CD4-positive, alpha-beta T cell treated with Interferon gamma for 1 hour (primary cell): ENCODE data around the gene CELF5.
"Not testable (repeated sequence)": the region's sequence is repeated elsewhere in the genome, so short reads cannot be mapped to it uniquely, and the experiment has no call there.

Experiments used
- DNase-seq: peaks from one replicate; pipeline ENCODE4 v3.0.0-alpha.2; 2020

Gene CELF5

GRCh38 chr19:3208317-3209207, 15.9 kb upstream of the CELF5 start:
- DNase-seq: no peak

DNA sequence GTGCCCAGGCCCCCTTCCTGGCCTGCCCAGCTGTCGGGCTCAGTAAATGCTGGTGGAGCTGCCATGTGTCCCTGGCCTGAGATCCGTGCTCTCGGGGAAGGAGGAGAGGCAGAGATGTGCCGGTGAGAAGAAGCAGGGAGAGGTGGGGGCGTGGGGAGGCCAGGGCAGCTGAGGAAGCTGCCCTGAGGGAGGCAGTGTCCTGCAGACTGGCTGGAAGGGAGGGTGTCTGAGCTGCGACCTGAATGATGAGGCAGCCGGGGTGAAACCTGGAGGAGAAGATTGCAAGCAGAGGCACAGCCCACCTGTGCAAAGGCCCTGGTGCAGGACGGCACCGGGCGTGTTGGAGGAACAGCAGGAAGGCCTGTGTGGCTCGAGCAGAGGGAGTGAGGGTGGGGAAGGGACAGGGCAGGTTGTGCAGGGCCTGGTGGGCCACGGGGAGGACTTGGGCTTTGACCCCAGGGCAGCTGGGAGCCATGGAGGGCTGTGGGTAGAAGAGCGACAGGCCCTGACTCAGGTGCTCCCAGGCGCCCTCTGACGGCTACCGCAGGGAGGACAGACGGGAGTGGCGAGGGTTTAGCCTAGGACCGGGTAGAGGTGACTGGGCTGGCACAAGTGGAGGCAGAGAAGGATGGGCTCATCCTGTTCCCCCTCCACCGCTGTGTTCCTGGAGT, 14.0 kb upstream of the CELF5 start:
- peak; percentile 58 for DNase-seq

- no peak for DNase-seq
Measured at GRCh38 chr19:3211191-3211590, 13.3 kb upstream of the CELF5 start.

GRCh38 chr19:3213159-3213558, 11.3 kb upstream of the CELF5 start:
- DNase-seq: no peak

DNA sequence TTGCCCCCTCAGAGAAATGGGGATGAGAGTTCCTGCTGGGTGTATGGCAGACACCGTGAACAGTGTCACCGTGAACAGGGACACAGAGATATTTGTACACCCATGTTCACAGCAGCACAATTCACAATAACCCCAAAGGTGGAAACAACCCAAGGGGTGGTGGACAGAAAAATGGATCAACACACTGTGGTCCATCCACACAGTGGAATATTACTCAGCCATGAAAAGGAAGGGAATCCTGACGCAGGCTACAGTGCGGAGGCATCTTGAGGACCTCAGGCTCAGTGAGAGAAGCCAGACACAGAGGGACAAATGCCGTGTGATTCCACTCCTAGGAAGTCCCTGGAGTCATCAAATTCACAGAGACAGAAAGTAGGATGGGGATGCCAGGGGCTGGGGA, 7.6 kb upstream of the CELF5 start:
- DNase-seq: no peak

- no peak for DNase-seq
Measured at GRCh38 chr19:3220576-3220975, 3.9 kb upstream of the CELF5 start.

- not testable (repeated sequence) for DNase-seq
Measured at GRCh38 chr19:3221576-3221975, 2.9 kb upstream of the CELF5 start.

DNA sequence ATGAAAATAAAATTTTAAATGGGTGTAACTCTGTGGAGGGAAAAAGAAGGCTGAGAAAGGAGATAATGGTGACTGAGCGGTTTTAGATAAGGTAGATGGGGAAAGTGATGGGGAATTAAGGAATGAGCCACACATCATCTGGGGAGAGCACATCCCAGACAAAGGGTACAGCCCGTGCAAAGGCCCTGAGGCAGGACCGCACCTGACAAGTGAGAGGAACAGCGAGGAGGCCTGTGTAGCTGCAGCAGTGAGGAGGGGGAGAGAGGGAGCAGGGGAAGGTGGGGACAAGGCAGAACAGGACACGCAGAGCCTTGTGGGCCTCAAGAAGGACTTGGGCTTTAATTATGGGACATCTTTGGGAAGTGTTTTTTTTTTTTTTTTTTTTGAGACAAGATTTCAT, 1.8 kb upstream of the CELF5 start:
- DNase-seq: no peak

- DNase-seq: no peak
Measured at GRCh38 chr19:3225169-3225485, 666 bp downstream of the CELF5 start.

- no peak for DNase-seq
Measured at GRCh38 chr19:3225677-3226093, 1.2 kb downstream of the CELF5 start.

DNA sequence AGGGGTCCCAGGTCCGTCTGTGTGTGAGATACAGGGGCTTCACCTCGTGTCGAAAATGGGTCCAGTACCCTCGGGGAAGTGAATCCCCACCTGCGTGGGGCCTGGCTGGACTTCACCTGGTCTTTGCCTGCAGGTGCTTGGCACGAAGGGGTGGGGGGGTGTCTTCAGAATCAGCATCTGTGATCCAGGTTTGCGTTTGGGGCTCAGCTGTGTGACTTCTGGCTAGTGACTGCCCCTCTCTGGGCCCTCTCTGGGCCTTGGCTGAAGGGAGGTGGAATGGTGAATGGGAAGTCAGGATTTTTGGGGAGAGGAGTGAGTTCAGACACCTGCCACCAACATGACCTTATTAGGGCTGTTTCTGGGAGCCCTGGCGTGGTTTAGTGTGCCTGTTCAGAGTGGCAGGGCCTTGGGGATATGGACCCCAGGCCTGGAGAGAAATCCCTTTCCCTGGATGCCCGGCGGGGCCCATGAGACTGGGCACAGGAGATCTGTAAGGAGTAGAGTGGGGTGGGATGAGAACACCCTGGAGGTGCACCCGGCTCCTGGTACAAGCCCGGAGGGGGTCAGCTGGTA, 2.7 kb downstream of the CELF5 start:
- no peak for DNase-seq

- DNase-seq: no peak
Measured at GRCh38 chr19:3229346-3229743, 4.9 kb downstream of the CELF5 start.

DNA sequence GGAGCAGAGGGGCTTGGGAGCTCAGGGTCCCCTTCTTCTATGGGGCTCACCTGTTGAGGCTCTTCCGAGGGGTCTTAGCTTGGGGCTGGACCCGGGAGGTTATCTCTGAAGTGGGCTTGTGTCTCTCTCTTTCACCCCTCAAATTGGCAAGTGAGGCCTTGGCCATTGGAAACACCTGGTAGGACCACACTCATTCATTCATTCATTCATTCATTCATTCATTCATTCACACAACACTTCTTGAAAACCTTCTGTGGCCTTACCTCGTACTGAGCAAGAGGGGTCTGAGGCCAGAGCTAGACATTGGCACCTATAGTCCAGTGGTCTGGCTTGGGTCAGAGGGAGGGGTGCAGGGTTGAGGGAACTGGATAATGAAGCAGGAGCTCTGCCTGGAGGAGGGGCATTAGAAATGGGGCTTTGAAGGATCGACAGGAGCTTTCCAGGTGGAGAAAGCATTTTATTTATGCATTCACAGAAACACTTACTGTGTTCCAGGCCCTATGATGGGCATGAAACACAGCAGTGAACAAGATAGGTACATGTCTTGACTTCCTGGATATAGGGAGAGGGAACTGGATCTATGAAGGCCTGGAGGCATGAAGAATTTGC, 5.5 kb downstream of the CELF5 start:
- no peak for DNase-seq

GRCh38 chr19:3231288-3231687, 6.8 kb downstream of the CELF5 start:
- no peak for DNase-seq

DNA sequence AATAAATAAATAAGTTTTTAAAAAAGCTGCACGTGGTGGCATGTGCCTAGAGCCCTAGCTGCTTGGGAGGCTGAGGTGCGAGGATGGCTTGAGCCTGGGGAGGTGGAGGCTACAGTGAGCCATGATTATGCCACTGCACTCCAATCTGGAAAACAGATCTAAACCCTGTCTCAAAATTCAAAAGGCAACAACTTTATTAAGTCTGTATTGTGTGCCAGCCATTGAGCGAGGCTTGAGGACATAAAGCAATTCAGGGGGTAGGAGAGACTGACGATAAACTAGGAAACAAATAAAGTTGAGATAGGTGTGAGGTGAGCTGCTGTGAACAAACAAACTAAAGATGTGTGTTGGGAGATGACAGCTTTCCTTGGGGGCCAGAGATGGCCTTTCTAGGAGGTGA, 8.7 kb downstream of the CELF5 start:
- no peak for DNase-seq

- DNase-seq: no peak
Measured at GRCh38 chr19:3233831-3234230, 9.4 kb downstream of the CELF5 start.

DNA sequence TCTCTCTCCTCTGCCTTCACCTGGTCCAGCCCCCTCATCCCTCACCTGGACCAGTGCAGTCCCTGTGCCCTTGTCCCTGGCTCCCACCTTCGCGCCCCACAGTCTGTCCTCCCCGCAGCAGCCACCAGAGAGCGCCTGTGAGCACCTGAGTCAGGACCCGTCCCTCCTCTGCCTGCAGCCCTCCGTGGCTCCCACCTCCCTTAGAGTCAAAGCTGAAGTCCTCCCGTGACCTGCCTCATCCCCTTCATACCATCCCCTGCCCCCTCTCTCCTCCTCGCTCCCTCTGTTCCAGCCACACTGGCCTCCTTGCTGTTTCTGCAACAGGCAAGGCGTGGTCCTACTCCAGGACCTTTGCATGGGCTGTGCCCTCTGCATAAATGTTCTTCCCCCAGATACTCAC, 10.3 kb downstream of the CELF5 start:
- no peak for DNase-seq

- not testable (repeated sequence) for DNase-seq
Measured at GRCh38 chr19:3235604-3236003, 11.1 kb downstream of the CELF5 start.

- DNase-seq: no peak
Measured at GRCh38 chr19:3236272-3236671, 11.8 kb downstream of the CELF5 start.

DNA sequence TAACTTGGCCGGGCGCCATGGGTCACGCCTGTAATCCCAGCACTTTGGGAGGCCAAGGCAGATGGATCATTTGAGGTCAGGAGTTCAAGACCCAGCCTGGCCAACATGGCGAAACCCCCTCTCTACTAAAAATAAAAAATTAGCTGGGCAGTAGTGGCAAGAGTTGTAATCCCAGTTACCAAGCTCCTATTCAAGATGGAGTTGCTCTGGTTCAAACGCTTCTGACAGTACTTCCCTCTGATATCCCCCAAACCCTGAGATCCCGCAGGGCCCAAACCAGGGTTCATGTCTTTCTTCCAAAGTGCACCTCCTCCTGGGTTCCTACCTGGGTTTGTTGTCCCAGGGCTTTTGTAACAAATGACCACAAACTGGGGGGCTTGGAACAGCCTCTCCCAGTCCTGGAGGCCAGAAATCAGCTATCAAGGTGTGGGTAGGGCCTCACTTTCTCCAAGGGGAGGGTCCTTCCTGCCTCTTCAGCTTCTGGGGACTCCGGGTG, 13.7 kb downstream of the CELF5 start:
- DNase-seq: no peak

DNA sequence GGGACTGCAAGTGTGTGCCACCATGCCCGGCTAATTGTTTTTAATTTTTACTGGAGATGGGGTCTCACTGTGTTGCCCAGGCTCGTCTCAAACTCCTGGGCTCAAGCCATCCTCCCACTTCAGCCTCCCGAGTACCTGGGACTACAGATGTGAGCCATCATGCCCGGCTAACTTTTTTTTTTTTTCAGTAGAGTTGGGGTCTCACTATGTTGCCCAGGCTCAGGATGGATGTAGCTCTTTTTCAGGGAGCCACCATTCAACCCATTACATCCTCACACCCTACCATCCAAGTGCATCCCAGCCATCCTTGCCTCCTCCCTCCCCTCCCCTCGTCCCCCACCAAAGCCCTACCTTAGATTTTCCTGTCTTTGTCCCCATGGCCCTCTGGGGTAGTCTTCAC, 14.9 kb downstream of the CELF5 start:
- DNase-seq: no peak

DNA sequence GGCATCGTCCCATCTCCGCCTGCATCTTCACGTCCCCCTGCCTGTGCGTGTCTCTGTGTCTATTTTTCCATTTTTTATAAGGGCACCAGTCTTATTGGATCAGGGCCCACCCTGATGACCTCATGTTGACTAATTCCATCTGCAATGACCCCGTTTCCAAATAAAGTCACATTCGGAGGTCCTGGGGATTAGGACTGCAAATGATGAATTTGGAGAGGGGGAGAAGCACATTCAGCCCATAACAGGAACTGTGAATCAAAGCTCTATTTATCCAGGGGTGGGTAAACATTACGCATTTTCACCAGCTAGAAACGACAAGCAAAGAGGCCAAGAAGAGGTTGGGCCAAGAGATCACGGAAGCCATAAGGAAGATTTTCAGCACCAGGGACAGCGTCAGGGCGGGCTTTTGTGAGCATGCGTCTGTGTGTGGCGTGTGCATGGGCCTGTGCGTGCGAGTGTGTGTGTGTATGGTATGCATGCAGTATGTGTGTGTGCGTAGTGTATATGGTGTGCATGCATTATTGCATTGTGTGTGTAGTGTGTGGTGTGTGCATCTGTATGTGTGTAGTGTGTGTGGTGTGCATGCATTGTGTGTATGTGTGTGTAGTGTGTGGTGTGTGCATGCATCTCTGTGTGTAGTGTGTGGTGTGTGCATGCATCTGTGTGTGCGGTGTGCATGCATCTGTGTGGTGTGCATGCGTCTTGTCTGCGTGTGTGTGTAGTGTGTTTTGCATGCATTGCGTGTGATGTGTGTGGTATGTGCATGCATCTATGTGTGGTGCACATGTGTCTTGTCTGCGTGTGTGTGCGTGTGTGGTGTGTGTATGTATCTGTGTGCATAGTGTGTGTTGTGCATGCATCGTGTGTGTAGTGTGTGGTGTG, 19.6 kb downstream of the CELF5 start:
- DNase-seq: no peak

DNA sequence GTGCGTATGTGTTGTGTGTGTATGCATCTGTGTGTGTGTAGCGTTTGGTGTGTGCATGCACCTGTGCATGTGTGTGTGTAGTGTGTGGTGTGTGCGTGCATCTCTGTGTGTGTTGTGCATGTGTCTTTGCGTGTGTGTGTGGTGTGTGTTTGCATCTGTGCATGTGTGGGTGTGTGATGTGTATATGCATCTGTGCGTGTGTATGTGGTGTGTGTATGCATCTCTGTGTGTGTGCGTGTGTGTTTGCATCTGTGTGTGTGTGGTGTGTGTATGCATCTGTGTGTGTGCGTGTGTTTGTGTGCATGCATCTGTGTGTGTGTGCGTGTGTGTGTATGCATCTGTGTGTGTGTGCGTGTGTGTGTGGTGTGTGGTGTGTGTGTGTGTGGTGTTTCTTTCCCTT, 20.6 kb downstream of the CELF5 start:
- no peak for DNase-seq
